Calu3 (cell line): ENCODE results near the gene SEC61G. TPM values are rescaled to one million over a fixed set of nuclear protein-coding genes. Genes with fewer than 3 reads are reported as not detected.

Experiments used
- BruUV-seq: library from RNA; stranded (reverse); fragments of 400-500 nt; replicated peaks from 2 replicates; lab custom pipeline; 2021; lab: Mats Ljungman, UMichigan
- CTCF ChIA-PET: fragments of 300-600 bp; sonication (Branson Sonifier 250); formaldehyde crosslinking; loops from one replicate; lab custom pipeline; 2022; ENCODE audit warnings: antibody characterized with exemption; lab: Charles Lee
- DNase-seq: peaks from one replicate; pipeline ENCODE4 v3.0.0; 2022
- H3K27ac Mint-ChIP-seq: one replicate; pipeline ENCODE4 v1.8.0; 2022; ENCODE audit warnings: mixed read lengths; ENCODE audit not compliant: unreplicated experiment
- H3K27me3 Mint-ChIP-seq: one replicate; pipeline ENCODE4 v1.8.0; 2022; ENCODE audit warnings: mixed read lengths; ENCODE audit not compliant: unreplicated experiment
- H3K36me3 Mint-ChIP-seq: one replicate; pipeline ENCODE4 v1.8.0; 2022; ENCODE audit warnings: mild to moderate bottlenecking, moderate library complexity, mixed read lengths; ENCODE audit not compliant: insufficient read depth, unreplicated experiment
- H3K4me1 Mint-ChIP-seq: one replicate; pipeline ENCODE4 v1.8.0; 2022; ENCODE audit warnings: mild to moderate bottlenecking, low read depth, mixed read lengths; ENCODE audit not compliant: unreplicated experiment
- H3K4me3 Mint-ChIP-seq: one replicate; pipeline ENCODE4 v1.8.0; 2022; ENCODE audit warnings: mild to moderate bottlenecking, low read depth, moderate library complexity, mixed read lengths; ENCODE audit not compliant: unreplicated experiment
- H3K9me3 Mint-ChIP-seq: one replicate; pipeline ENCODE4 v1.8.0; 2022; ENCODE audit warnings: low read depth, mixed read lengths; ENCODE audit not compliant: unreplicated experiment
- CTCF ChIP-seq: fragments of 200-600 bp; IDR thresholded peaks from one replicate; pipeline ENCODE4 v1.8.0; 2022; ENCODE audit warnings: antibody characterized with exemption; ENCODE audit not compliant: unreplicated experiment
- intact Hi-C: fragments of 100-400 bp; cut with micrococcal nuclease; formaldehyde crosslinking; loops from one replicate; pipeline ENCODE4 v1.10.0; 2022; ENCODE audit not compliant: unreplicated experiment
- total RNA-seq: library from RNA; stranded (reverse); gene quantifications from 2 replicates; pipeline ENCODE4 v1.2.3, GENCODE V29; 2022

Gene SEC61G
- total RNA-seq, 1 experiment from 2014 or later: 202 TPM

GRCh38 chr7:54798530-54798929 is 39.5 kb upstream of the SEC61G start:
- no peaks in the 10 kb centered on the region for H3K4me1 Mint-ChIP-seq
- H3K27me3 Mint-ChIP-seq: no peaks in the 10 kb centered on the region
- H3K36me3 Mint-ChIP-seq: no peaks in the 10 kb centered on the region
- no TSS peak for BruUV-seq
- H3K9me3 Mint-ChIP-seq: peaks cover 2% of the 10 kb centered on the region
- CTCF ChIA-PET: interaction anchor here (0.7 to 0.8 kb wide), 2 partner anchors 9 to 10 kb away, joined by 3 to 4 read pairs; no protein-coding TSS in a partner anchor
- no peak overlapping the region for H3K4me3 Mint-ChIP-seq
- no peak for TF ChIP-seq CTCF
- no peak for DNase-seq
- intact Hi-C loops: no loop called here
- H3K27ac Mint-ChIP-seq: no peak overlapping the region

GRCh38 chr7:54796853-54797252 is 37.8 kb upstream of the SEC61G start:
- BruUV-seq: no TSS peak
- no peaks in the 10 kb centered on the region for H3K36me3 Mint-ChIP-seq
- TF ChIP-seq CTCF: no peak
- H3K4me3 Mint-ChIP-seq: no peak overlapping the region
- peaks cover 2% of the 10 kb centered on the region for H3K4me1 Mint-ChIP-seq
- H3K9me3 Mint-ChIP-seq: peaks cover 2% of the 10 kb centered on the region
- intact Hi-C loops: no loop called here
- H3K27me3 Mint-ChIP-seq: no peaks in the 10 kb centered on the region
- no peak for DNase-seq
- CTCF ChIA-PET: no interaction called here
- no peak overlapping the region for H3K27ac Mint-ChIP-seq

- intact Hi-C loops: no loop called here
Observed at GRCh38 chr7:54796150-54796549, 37.1 kb upstream of the SEC61G start.

GRCh38 chr7:54792383-54792782 is 33.4 kb upstream of the SEC61G start:
- Mint-ChIP-seq H3K27ac (no peak overlapping the region), H3K4me1 (peaks cover 39% of the 10 kb centered on the region), H3K4me3 (no peak overlapping the region), H3K36me3 (no peaks in the 10 kb centered on the region), H3K27me3 (no peaks in the 10 kb centered on the region), H3K9me3 (peaks cover 2% of the 10 kb centered on the region)
- no TSS peak for BruUV-seq
- TF ChIP-seq CTCF: no peak
- no peak for DNase-seq
- intact Hi-C loops: no loop called here
- CTCF ChIA-PET: no interaction called here

More at GRCh38 chr7:54796150-54796549, 37.1 kb upstream of the SEC61G start:
- Mint-ChIP-seq H3K36me3 (no peaks in the 10 kb centered on the region), H3K27me3 (no peaks in the 10 kb centered on the region), H3K27ac (no peak overlapping the region), H3K9me3 (peaks cover 2% of the 10 kb centered on the region), H3K4me3 (no peak overlapping the region), H3K4me1 (peaks cover 9% of the 10 kb centered on the region)
- CTCF ChIA-PET: no interaction called here
- no peak for TF ChIP-seq CTCF
- DNase-seq: no peak
- BruUV-seq: no TSS peak
